NK-92 (cell line): Measurements from ENCODE around the gene RSPO3.
"Not testable (repeated sequence)": the region's sequence is repeated elsewhere in the genome, so short reads cannot be mapped to it uniquely, and the experiment has no call there.

Source experiments
- DNase-seq: peaks from one replicate; lab custom pipeline; 2025; ENCODE audit not compliant: unreplicated experiment; lab: John Stamatoyannopoulos, UW

Gene RSPO3

GRCh38 chr6:127202676-127203075 is 84.2 kb downstream of the RSPO3 start:
- no peak for DNase-seq

GRCh38 chr6:127204281-127204680 is 85.8 kb downstream of the RSPO3 start:
- DNase-seq = no peak

DNA sequence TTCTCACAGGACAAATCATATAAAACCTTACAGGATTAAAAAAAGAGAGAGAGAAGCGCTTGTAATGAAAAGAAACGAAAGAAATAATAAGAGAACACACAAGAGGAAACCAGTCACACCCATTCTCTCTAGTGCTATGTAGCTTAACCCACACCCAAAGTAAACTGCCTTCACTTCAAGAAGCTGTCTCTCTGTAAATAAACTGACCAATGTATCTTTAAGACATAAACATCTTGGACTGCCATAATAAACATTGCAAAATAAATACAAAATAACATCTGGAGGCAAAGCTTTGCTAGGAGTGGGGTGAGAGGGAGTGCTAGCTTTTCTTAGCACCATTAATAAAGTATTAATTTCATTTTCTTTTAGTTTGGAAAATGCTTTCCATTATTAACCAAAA is 86.6 kb downstream of the RSPO3 start:
- no peak for DNase-seq

GRCh38 chr6:127206531-127207095 is 88.1 kb downstream of the RSPO3 start:
- no peak for DNase-seq

- DNase-seq = no peak
These were observed 89.2 kb downstream of the RSPO3 start for GRCh38 chr6:127207591-127208120.

- DNase-seq = no peak
These were observed 92.3 kb downstream of the RSPO3 start for GRCh38 chr6:127210725-127211124.

DNA sequence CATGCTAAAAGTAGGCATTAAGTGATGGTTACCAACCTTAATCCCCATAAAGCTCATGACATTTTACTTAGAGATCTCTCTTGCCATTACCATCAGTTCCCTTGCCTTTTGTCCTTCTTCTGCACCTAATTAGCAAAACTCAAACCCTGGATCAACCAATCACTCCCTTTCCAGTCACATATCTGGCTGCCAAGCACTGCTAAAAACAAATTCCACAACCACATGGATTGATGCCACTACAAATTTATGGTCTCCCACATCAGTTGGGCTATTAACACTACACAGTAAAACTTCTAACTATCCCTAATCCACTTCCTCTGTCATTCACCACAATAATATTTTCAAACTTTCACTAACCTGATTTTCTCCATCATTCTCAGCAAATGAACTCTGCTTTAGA is 93.9 kb downstream of the RSPO3 start:
- DNase-seq = no peak

DNA sequence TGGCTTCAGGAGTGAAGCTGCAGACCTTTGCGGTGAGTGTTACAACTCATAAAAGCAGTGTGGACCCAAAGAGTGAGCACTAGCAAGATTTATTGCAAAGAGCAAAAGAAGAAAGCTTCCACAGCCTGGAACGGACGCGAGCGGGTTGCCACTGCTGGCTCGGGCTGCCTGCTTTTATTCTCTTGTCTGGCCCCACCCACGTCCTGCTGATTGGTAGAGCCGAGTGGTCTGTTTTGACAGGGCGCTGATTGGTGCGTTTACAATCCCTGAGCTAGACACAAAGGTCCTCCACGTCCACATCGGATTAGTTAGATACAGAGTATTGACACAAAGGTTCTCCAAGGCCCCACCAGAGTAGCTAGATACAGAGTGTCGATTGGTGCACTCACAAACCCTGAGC is 95.6 kb downstream of the RSPO3 start:
- DNase-seq = not testable (repeated sequence)

DNA sequence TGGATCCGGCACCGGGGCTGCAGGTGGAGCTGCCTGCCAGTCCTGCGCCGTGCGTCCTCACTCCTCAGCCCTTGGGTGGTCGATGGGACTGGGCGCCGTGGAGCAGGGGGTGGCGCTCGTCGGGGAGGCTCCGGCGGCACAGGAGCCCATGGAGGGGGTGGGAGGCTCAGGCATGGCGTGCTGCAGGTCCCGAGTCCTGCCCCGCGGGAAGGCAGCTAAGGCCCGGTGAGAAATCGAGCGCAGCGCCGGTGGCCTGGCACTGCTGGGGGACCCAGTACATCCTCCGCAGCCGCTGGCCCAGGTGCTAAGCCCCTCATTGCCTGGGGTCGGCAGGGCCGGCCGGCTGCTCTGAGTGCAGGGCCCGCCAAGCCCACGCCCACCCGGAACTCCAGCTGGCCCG is 96.1 kb downstream of the RSPO3 start:
- DNase-seq = not testable (repeated sequence)

DNA sequence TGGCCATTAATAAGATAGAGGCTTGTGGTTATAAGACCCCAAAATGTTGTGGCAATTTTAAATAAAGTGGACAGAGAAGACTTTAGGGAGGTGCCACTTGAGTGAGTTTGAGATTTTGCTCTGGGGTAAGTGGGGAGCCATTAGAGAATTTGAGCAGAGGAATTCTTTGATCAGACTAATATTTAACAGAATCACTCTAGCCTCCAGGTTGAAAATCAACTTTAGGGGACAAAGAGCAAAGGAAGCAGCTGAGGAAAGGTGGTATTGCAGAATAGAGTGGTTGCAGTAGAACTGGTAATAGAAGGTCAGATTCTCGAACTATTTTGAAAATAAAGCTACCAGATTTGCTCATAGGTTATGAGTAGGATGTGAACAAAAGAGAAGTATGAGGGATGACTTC is 97.5 kb downstream of the RSPO3 start:
- DNase-seq = no peak

- DNase-seq = no peak
These were observed 98.6 kb downstream of the RSPO3 start for GRCh38 chr6:127216810-127217789.

GRCh38 chr6:127219869-127220268 is 101.4 kb downstream of the RSPO3 start:
- no peak for DNase-seq

GRCh38 chr6:127221201-127221600 is 102.7 kb downstream of the RSPO3 start:
- DNase-seq = no peak

GRCh38 chr6:127222418-127222817 is 103.9 kb downstream of the RSPO3 start:
- DNase-seq = no peak

DNA sequence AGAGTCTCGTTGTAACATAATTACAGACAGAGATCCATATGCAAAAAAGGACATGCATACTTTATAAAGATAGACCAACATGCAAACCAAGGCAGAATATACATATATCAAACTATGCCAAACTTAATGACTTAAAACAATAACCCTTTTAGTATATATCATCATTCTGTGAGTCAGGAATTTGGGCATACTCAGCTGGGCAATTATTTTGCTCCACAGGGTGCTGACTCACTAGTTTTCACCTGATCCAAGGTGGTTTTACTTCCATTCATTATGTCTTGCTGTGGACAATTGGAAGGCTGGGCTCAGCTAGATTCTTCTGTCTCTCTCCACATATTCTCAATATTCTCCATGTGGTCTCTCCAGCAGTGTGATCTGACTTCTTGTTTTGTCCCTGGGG is 107.0 kb downstream of the RSPO3 start:
- no peak for DNase-seq

- DNase-seq = not testable (repeated sequence)
These were observed 115.3 kb downstream of the RSPO3 start for GRCh38 chr6:127233819-127234218.

DNA sequence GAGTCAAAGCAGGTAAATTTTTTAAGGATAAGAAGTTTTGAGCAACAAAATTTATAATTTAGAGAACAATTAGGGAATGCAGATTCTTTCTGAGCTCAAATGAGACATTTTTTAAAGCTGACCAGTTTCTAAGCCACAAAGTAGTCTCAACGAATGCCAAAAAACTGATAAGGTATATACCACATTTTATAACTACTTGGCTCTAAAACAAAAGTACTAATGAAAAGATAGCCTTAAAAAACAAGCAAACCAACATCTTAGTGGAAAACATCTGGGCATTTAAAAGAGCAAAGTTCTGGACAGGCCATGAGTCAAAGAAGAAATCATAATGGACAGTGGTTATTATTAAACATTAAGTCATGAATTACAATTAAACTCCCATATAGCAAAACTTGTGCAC is 125.0 kb downstream of the RSPO3 start:
- no peak for DNase-seq
